ENCODE results near the gene TXNRD1.

GRCh38 chr12:104297477-104298113, 82.0 kb downstream of the TXNRD1 start:
- TF ChIP-seq POLR2A (IDR thresholded peaks at IDR 0.05; ENCODE audit: borderline replicate concordance, extremely low read depth, insufficient read depth, insufficient read length) (no peak), CTCF (IDR thresholded peaks at IDR 0.05 in 2 of 3, conservative IDR thresholded peaks at IDR 0.05 in 1 of 3; ENCODE audit: borderline replicate concordance in 1 of 3, insufficient read depth in 1 of 3, low read depth in 2 of 3, low read length in 2 of 3) (no peak), EGR1 (IDR thresholded peaks at IDR 0.05; ENCODE audit: low read depth) (no peak), CEBPB (IDR thresholded peaks at IDR 0.05; ENCODE audit: low read depth) (no peak), POLR2AphosphoS5 (IDR thresholded peaks at IDR 0.05; ENCODE audit: low read depth, low read length) (no peak; the same call in 1 of the 2 replicates), ZNF274 (IDR thresholded peaks at IDR 0.05; ENCODE audit: low read depth, low read length) (no peak), EZH2phosphoT487 (IDR thresholded peaks at IDR 0.05; ENCODE audit: borderline replicate concordance) (no peak)
